ENCODE results near the gene SH3BP4. TPM values are rescaled to one million over a fixed set of nuclear protein-coding genes. Genes with fewer than 3 reads are reported as not detected.

SH3BP4 gene
- total RNA-seq, 1 donor = 49.7 TPM

GRCh38 chr2:235092433-235093223 is 140.8 kb downstream of the SH3BP4 start:
- TF ChIP-seq CTCF (IDR thresholded peaks at IDR 0.05; ENCODE audit: insufficient read depth, low read length) = no peak
- H3K4me3 ChIP-seq (ENCODE audit: low read depth, low read length) = no peak overlapping the region

GRCh38 chr2:235094457-235094856 is 142.6 kb downstream of the SH3BP4 start:
- no peak overlapping the region for H3K4me3 ChIP-seq (ENCODE audit: low read depth, low read length)
- no peak for DNase-seq (ENCODE audit: low read depth)
- TF ChIP-seq CTCF (IDR thresholded peaks at IDR 0.05; ENCODE audit: insufficient read depth, low read length) = no peak

More at GRCh38 chr2:235092433-235093223, 140.8 kb downstream of the SH3BP4 start:
- DNase-seq (ENCODE audit: low read depth) = no peak

GRCh38 chr2:235095569-235095968 is 143.8 kb downstream of the SH3BP4 start:
- no peak overlapping the region for H3K4me3 ChIP-seq (ENCODE audit: low read depth, low read length)
- DNase-seq (ENCODE audit: low read depth) = peak; percentile 32
- TF ChIP-seq CTCF (IDR thresholded peaks at IDR 0.05; ENCODE audit: insufficient read depth, low read length) = no peak

GRCh38 chr2:235096447-235096846 is 144.6 kb downstream of the SH3BP4 start:
- no peak for DNase-seq (ENCODE audit: low read depth)
- TF ChIP-seq CTCF (IDR thresholded peaks at IDR 0.05; ENCODE audit: insufficient read depth, low read length) = no peak
- H3K4me3 ChIP-seq (ENCODE audit: low read depth, low read length) = no peak overlapping the region

- DNase-seq (ENCODE audit: low read depth) = no peak
- TF ChIP-seq CTCF (IDR thresholded peaks at IDR 0.05; ENCODE audit: insufficient read depth, low read length) = no peak
- H3K4me3 ChIP-seq (ENCODE audit: low read depth, low read length) = no peak overlapping the region
Measured at GRCh38 chr2:235097196-235097595, 145.4 kb downstream of the SH3BP4 start.

- TF ChIP-seq CTCF (IDR thresholded peaks at IDR 0.05; ENCODE audit: insufficient read depth, low read length) = no peak
- DNase-seq (ENCODE audit: low read depth) = no peak
Measured at GRCh38 chr2:235098269-235098668, 146.5 kb downstream of the SH3BP4 start.

More at GRCh38 chr2:235098269-235098668, 146.5 kb downstream of the SH3BP4 start:
- no peak overlapping the region for H3K4me3 ChIP-seq (ENCODE audit: low read depth, low read length)

Measured in fibroblast of the aortic adventitia (primary cell).